ENCODE data around the gene PLOD1.
"Not testable (repeated sequence)": the region's sequence is repeated elsewhere in the genome, so short reads cannot be mapped to it uniquely, and the experiment has no call there.

Gene PLOD1

GRCh38 chr1:11898086-11898785 is 36.3 kb upstream of the PLOD1 start:
- Histone ChIP-seq H3K36me3 (ENCODE audit: control insufficient read depth in 2 of 2, insufficient read depth in 2 of 2, low read length in 2 of 2) (no peaks in the 10 kb centered on the region), H3K9ac (ENCODE audit: low read depth in 1 of 2, low read length in 2 of 2) (no peak overlapping the region), H3K4me1 (ENCODE audit: control insufficient read depth in 2 of 2, insufficient read depth in 2 of 2, low read length in 2 of 2) (no peaks in the 10 kb centered on the region), H3K9me3 (ENCODE audit: control insufficient read depth in 2 of 2, low read length in 2 of 2) (no peaks in the 10 kb centered on the region), H3K27ac (ENCODE audit: low read depth in 2 of 2, low read length in 2 of 2) (no peak overlapping the region), H3K4me3 (ENCODE audit: low read length in 2 of 2) (no peak overlapping the region), H3K27me3 (ENCODE audit: control insufficient read depth in 2 of 2, insufficient read depth in 2 of 2, low read length in 2 of 2) (peaks cover 5 to 18% of the 10 kb centered on the region in 2 donors)

GRCh38 chr1:11898831-11899467 is 35.6 kb upstream of the PLOD1 start:
- Histone ChIP-seq H3K4me1 (ENCODE audit: control insufficient read depth in 2 of 2, insufficient read depth in 2 of 2, low read length in 2 of 2) (no peaks in the 10 kb centered on the region), H3K4me3 (ENCODE audit: low read length in 2 of 2) (no peak overlapping the region), H3K27me3 (ENCODE audit: control insufficient read depth in 2 of 2, insufficient read depth in 2 of 2, low read length in 2 of 2) (peaks cover 5 to 18% of the 10 kb centered on the region in 2 donors), H3K36me3 (ENCODE audit: control insufficient read depth in 2 of 2, insufficient read depth in 2 of 2, low read length in 2 of 2) (no peaks in the 10 kb centered on the region), H3K27ac (ENCODE audit: low read depth in 2 of 2, low read length in 2 of 2) (no peak overlapping the region), H3K9me3 (ENCODE audit: control insufficient read depth in 2 of 2, low read length in 2 of 2) (no peaks in the 10 kb centered on the region), H3K9ac (ENCODE audit: low read depth in 1 of 2, low read length in 2 of 2) (no peak overlapping the region)

GRCh38 chr1:11901446-11901845 is 33.1 kb upstream of the PLOD1 start:
- H3K27me3 ChIP-seq (ENCODE audit: control insufficient read depth in 2 of 2, insufficient read depth in 2 of 2, low read length in 2 of 2), result peaks cover 5 to 14% of the 10 kb centered on the region in 2 donors
- not testable (repeated sequence) for H3K36me3 ChIP-seq (ENCODE audit: control insufficient read depth in 2 of 2, insufficient read depth in 2 of 2, low read length in 2 of 2); H3K4me1 ChIP-seq (ENCODE audit: control insufficient read depth in 2 of 2, insufficient read depth in 2 of 2, low read length in 2 of 2); H3K4me3 ChIP-seq (ENCODE audit: low read length in 2 of 2); H3K9ac ChIP-seq (ENCODE audit: low read depth in 1 of 2, low read length in 2 of 2); H3K9me3 ChIP-seq (ENCODE audit: control insufficient read depth in 2 of 2, low read length in 2 of 2); H3K27ac ChIP-seq (ENCODE audit: low read depth in 2 of 2, low read length in 2 of 2)

GRCh38 chr1:11903210-11903609 is 31.3 kb upstream of the PLOD1 start:
- Histone ChIP-seq H3K9ac (ENCODE audit: low read depth in 1 of 2, low read length in 2 of 2) (no peak overlapping the region), H3K4me3 (ENCODE audit: low read length in 2 of 2) (no peak overlapping the region), H3K27me3 (ENCODE audit: control insufficient read depth in 2 of 2, insufficient read depth in 2 of 2, low read length in 2 of 2) (peaks cover 5 to 14% of the 10 kb centered on the region in 2 donors), H3K4me1 (ENCODE audit: control insufficient read depth in 2 of 2, insufficient read depth in 2 of 2, low read length in 2 of 2) (no peaks in the 10 kb centered on the region), H3K27ac (ENCODE audit: low read depth in 2 of 2, low read length in 2 of 2) (no peak overlapping the region), H3K9me3 (ENCODE audit: control insufficient read depth in 2 of 2, low read length in 2 of 2) (no peaks in the 10 kb centered on the region), H3K36me3 (ENCODE audit: control insufficient read depth in 2 of 2, insufficient read depth in 2 of 2, low read length in 2 of 2) (no peaks in the 10 kb centered on the region)

GRCh38 chr1:11904156-11904555 is 30.4 kb upstream of the PLOD1 start:
- not testable (repeated sequence) for H3K27me3 ChIP-seq (ENCODE audit: control insufficient read depth in 2 of 2, insufficient read depth in 2 of 2, low read length in 2 of 2); H3K4me1 ChIP-seq (ENCODE audit: control insufficient read depth in 2 of 2, insufficient read depth in 2 of 2, low read length in 2 of 2); H3K36me3 ChIP-seq (ENCODE audit: control insufficient read depth in 2 of 2, insufficient read depth in 2 of 2, low read length in 2 of 2); H3K27ac ChIP-seq (ENCODE audit: low read depth in 2 of 2, low read length in 2 of 2); H3K4me3 ChIP-seq (ENCODE audit: low read length in 2 of 2); H3K9ac ChIP-seq (ENCODE audit: low read depth in 1 of 2, low read length in 2 of 2); H3K9me3 ChIP-seq (ENCODE audit: control insufficient read depth in 2 of 2, low read length in 2 of 2)

- Histone ChIP-seq H3K36me3 (ENCODE audit: control insufficient read depth in 2 of 2, insufficient read depth in 2 of 2, low read length in 2 of 2) (no peaks in the 10 kb centered on the region), H3K4me3 (ENCODE audit: low read length in 2 of 2) (no peak overlapping the region), H3K9ac (ENCODE audit: low read depth in 1 of 2, low read length in 2 of 2) (no peak overlapping the region), H3K27me3 (ENCODE audit: control insufficient read depth in 2 of 2, insufficient read depth in 2 of 2, low read length in 2 of 2) (peaks cover 0 to 3% of the 10 kb centered on the region in 2 donors), H3K9me3 (ENCODE audit: control insufficient read depth in 2 of 2, low read length in 2 of 2) (no peaks in the 10 kb centered on the region), H3K4me1 (ENCODE audit: control insufficient read depth in 2 of 2, insufficient read depth in 2 of 2, low read length in 2 of 2) (peaks cover 2 to 6% of the 10 kb centered on the region in 2 donors), H3K27ac (ENCODE audit: low read depth in 2 of 2, low read length in 2 of 2) (no peak overlapping the region)
Measured at GRCh38 chr1:11904978-11905377, 29.5 kb upstream of the PLOD1 start.

- Histone ChIP-seq H3K9me3 (ENCODE audit: control insufficient read depth in 2 of 2, low read length in 2 of 2) (no peaks in the 10 kb centered on the region), H3K4me3 (ENCODE audit: low read length in 2 of 2) (no peak overlapping the region), H3K9ac (ENCODE audit: low read depth in 1 of 2, low read length in 2 of 2) (no peak overlapping the region), H3K4me1 (ENCODE audit: control insufficient read depth in 2 of 2, insufficient read depth in 2 of 2, low read length in 2 of 2) (peaks cover 2 to 6% of the 10 kb centered on the region in 2 donors), H3K27ac (ENCODE audit: low read depth in 2 of 2, low read length in 2 of 2) (no peak overlapping the region), H3K36me3 (ENCODE audit: control insufficient read depth in 2 of 2, insufficient read depth in 2 of 2, low read length in 2 of 2) (no peaks in the 10 kb centered on the region), H3K27me3 (ENCODE audit: control insufficient read depth in 2 of 2, insufficient read depth in 2 of 2, low read length in 2 of 2) (no peaks in the 10 kb centered on the region)
Measured at GRCh38 chr1:11906870-11907269, 27.6 kb upstream of the PLOD1 start.

- Histone ChIP-seq H3K27me3 (ENCODE audit: control insufficient read depth in 2 of 2, insufficient read depth in 2 of 2, low read length in 2 of 2) (no peaks in the 10 kb centered on the region), H3K9ac (ENCODE audit: low read depth in 1 of 2, low read length in 2 of 2) (peak overlapping the region; percentile 88 to 94), H3K36me3 (ENCODE audit: control insufficient read depth in 2 of 2, insufficient read depth in 2 of 2, low read length in 2 of 2) (no peaks in the 10 kb centered on the region), H3K27ac (ENCODE audit: low read depth in 2 of 2, low read length in 2 of 2) (peak overlapping the region; percentile 96 to 98), H3K4me1 (ENCODE audit: control insufficient read depth in 2 of 2, insufficient read depth in 2 of 2, low read length in 2 of 2) (peaks cover 2 to 6% of the 10 kb centered on the region in 2 donors), H3K9me3 (ENCODE audit: control insufficient read depth in 2 of 2, low read length in 2 of 2) (no peaks in the 10 kb centered on the region), H3K4me3 (ENCODE audit: low read length in 2 of 2) (peak overlapping the region; percentile 44 to 87)
Measured at GRCh38 chr1:11907275-11908094, 27.0 kb upstream of the PLOD1 start.

- Histone ChIP-seq H3K4me1 (ENCODE audit: control insufficient read depth in 2 of 2, insufficient read depth in 2 of 2, low read length in 2 of 2) (peaks cover 2 to 6% of the 10 kb centered on the region in 2 donors), H3K4me3 (ENCODE audit: low read length in 2 of 2) (peak overlapping the region; percentile 83 to 87), H3K27ac (ENCODE audit: low read depth in 2 of 2, low read length in 2 of 2) (peak overlapping the region; percentile 96 to 98), H3K9ac (ENCODE audit: low read depth in 1 of 2, low read length in 2 of 2) (peak overlapping the region; percentile 88 to 94), H3K9me3 (ENCODE audit: control insufficient read depth in 2 of 2, low read length in 2 of 2) (no peaks in the 10 kb centered on the region), H3K27me3 (ENCODE audit: control insufficient read depth in 2 of 2, insufficient read depth in 2 of 2, low read length in 2 of 2) (no peaks in the 10 kb centered on the region), H3K36me3 (ENCODE audit: control insufficient read depth in 2 of 2, insufficient read depth in 2 of 2, low read length in 2 of 2) (no peaks in the 10 kb centered on the region)
Measured at GRCh38 chr1:11908095-11908675, 26.3 kb upstream of the PLOD1 start.

GRCh38 chr1:11910914-11911228 is 23.6 kb upstream of the PLOD1 start:
- H3K9ac ChIP-seq (ENCODE audit: low read depth in 1 of 2, low read length in 2 of 2); H3K4me3 ChIP-seq (ENCODE audit: low read length in 2 of 2); H3K36me3 ChIP-seq (ENCODE audit: control insufficient read depth in 2 of 2, insufficient read depth in 2 of 2, low read length in 2 of 2); H3K27me3 ChIP-seq (ENCODE audit: control insufficient read depth in 2 of 2, insufficient read depth in 2 of 2, low read length in 2 of 2); H3K4me1 ChIP-seq (ENCODE audit: control insufficient read depth in 2 of 2, insufficient read depth in 2 of 2, low read length in 2 of 2); H3K27ac ChIP-seq (ENCODE audit: low read depth in 2 of 2, low read length in 2 of 2); H3K9me3 ChIP-seq (ENCODE audit: control insufficient read depth in 2 of 2, low read length in 2 of 2): not testable (repeated sequence)
